Activated CD4-positive, alpha-beta T cell treated with anti-CD3 and anti-CD28 coated beads, Interleukin-2, amount 50 U/mL, for 1 hour (primary cell): ENCODE results near the gene ASAP2.
"Not testable (repeated sequence)": the region's sequence is repeated elsewhere in the genome, so short reads cannot be mapped to it uniquely, and the experiment has no call there.

Source experiments
- DNase-seq: peaks from one replicate; pipeline ENCODE4 v3.0.0-alpha.2; 2020

Gene ASAP2

DNA sequence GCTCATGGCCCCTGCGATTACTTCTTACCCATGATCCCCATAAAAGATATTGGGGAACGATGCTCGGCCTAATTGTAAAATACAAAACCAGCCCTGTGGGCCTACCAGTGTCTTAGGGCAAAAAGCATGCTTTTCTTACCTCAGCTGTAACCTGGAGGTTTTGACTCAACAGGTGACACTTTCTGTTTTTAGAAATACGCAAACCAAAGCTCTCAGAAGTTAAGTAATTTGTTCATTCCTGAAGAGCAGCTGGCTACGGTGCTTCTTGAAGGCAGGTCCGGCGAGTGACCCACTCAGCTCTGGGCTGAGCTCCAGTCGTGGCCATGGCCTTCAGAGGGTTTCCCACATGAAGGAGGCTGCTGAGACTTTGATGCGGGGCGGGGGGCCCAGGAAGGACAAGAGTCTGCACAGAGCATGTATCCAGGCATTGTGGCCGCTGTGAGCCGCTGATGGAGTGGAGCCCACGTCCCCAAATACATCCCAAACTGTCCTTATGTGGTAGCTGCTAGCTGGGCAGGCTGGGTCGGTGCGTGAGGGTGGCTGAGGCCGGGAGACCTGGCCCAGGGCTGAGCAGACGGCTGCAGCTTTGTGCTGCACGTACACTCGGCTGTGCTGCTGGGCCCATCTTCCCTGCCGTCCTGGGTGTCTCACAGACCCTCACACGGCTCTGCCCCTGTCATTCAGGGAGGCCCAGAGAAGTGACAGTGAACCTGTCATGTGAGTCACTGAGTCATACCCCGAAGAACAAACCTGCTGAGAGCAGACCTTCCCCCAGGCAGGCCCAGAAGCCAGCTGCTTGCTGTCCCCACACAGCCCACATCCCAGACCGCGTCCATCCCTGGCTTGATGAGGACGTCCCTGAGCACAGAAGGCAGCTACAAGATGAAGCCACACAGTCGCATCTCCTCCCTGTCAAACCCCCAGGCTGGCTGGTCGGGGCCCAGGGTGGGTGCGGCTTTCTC is 182.6 kb downstream of the ASAP2 start:
- no peak for DNase-seq

GRCh38 chr2:9390151-9390850 is 183.7 kb downstream of the ASAP2 start:
- DNase-seq, result no peak

- DNase-seq, result no peak
Measured at GRCh38 chr2:9390991-9391390, 184.4 kb downstream of the ASAP2 start.

DNA sequence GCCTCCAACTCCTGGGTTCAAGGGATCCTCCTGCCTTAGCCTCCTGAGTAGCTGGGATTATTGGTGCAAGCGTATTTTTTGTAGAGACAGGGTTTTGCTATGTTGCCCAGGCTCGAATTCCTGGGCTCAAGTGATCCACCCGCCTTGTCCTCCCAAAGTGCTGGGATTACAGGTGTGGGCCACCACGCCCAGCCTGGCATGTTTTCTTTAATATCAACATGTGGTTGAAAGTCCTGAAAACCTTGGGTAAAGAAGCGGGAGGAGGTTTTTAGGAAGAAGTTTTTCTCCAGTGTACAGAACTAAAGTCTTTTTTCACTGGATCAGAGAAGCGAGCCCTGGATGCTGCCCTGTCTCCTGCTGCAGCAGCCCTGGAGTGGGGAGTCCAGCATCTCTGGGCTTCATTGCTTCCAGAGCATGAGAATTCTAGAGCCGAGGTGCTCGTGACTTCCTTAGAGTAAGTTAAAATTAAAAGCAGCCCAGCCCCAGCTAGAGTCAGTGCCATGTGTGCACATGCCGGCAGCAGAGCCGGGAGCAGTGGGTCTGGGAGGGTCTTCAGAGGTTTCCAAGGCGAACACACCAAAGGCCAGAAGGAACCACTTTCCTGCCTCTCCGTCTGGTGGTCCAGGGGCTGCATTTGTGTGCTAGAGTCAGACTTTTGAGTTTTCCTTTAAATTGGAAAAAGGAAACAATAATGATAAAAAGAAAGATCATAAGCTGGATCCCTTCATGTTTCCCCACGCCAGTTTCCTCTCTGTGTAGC is 185.5 kb downstream of the ASAP2 start:
- no peak for DNase-seq

GRCh38 chr2:9392898-9393765 is 186.5 kb downstream of the ASAP2 start:
- no peak for DNase-seq

DNA sequence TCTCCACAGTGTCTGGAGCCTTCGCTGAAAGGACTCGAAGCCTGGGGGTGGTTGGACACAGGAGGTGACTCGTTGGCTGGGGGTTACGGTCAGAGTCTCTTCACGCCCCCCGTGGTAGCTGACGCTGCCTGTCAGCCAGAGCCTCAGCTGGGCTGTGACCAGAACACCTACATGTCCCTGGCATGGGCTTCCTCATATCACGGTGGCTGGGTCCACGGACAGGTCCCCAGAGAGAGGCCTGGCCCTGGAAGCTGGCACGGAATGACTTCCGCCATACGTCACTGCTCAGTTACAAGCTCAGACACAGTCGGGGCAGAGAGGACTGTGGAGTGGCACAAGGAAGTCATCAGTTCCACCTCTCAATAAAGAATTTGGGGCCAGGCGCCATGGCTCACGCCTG is 188.2 kb downstream of the ASAP2 start:
- no peak for DNase-seq

- no peak for DNase-seq
Measured at GRCh38 chr2:9397201-9397600, 190.6 kb downstream of the ASAP2 start.

DNA sequence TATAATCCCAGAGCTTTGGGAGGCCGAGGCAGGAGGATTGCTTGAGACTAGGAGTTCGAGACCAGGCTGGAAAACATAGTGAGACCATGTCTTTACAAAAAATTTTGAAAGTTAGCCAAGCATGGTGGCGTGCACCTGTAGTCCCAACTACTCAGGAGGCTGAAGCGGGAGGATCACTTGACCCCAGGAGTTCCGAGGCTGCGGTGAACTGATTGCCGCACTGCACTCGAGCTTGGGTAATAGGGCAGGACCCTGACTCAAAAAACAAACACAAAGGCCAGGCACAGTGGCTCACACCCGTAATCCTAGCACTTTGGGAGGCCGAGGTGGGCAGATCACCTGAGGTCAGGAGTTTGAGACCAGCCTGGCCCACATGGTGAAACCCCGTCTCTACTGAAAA is 191.6 kb downstream of the ASAP2 start:
- not testable (repeated sequence) for DNase-seq

DNA sequence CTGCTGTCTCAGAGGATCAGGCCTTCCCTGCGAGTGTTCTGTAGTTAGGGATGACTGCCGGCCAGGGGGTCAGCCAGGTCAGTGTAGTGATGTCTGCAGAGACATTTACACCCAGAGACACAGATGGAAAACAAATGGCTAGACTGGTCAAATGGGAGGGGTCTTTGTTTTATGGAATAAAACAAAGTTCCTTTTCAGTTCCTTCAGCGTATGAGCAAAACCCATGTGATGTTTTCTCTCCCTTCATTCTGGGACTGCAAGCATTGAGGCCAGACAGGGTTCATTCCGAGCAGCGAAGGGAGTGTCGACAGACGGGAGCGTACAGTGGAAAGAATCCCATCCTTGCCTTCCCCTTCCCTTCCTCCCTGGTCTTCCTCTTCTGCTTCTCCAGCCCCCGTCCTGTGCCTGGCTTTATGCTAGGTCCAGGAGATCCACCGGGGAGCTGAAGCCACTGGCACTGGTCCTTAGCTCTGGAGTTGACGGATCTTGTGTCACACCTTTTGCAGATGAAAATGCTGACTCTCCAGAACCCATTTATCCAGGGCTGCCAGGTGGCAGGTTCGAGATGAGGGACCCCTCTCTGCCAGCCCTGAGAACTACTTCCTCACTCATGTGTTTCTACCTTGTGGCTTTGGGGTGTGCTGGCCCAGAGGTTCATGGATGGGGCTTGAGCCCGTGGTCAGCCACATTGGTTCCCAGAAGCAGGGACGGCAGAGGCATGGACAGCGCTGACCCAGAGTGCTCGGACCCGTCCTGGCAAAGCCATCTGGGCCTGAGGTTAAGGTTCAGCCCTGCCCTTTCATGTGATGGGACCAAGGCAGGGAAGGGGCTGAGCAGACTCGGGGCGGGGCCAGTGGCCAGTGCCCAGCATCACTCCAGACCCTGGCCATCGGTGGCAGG is 192.5 kb downstream of the ASAP2 start:
- no peak for DNase-seq

- DNase-seq, result no peak
Measured at GRCh38 chr2:9400268-9401058, 193.9 kb downstream of the ASAP2 start.

- DNase-seq, result no peak
Measured at GRCh38 chr2:9401059-9401547, 194.5 kb downstream of the ASAP2 start.

- no peak for DNase-seq
Measured at GRCh38 chr2:9401646-9402371, 195.2 kb downstream of the ASAP2 start.

- DNase-seq, result no peak
Measured at GRCh38 chr2:9403924-9404323, 197.3 kb downstream of the ASAP2 start.

- DNase-seq, result no peak
Measured at GRCh38 chr2:9404451-9404850, 197.8 kb downstream of the ASAP2 start.

- no peak for DNase-seq
Measured at GRCh38 chr2:9405636-9406035, 199.0 kb downstream of the ASAP2 start.

GRCh38 chr2:9406529-9407362 is 200.1 kb downstream of the ASAP2 start:
- DNase-seq, result no peak

DNA sequence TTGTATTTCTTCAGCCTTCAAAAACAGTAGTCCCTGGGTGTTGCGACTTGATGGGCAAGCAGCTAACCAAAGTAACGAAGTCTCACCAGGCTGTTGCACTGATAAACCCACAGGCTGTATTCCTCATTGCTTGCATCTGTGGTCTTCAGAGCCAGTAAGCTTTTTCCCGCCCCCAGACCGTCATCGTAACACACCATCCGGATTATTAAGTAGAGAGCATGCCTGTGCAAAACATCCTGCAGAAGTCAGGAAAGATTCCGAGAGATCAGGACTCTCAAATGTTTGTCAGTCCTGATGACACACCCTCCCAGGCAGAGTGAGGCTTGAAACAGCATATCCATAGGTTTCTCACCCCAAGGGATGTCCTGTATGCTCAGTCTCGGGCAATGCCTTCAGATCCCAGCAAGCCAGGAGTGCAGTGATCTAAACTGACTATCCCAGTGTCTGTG is 200.8 kb downstream of the ASAP2 start:
- DNase-seq, result no peak

GRCh38 chr2:9408641-9409151 is 202.1 kb downstream of the ASAP2 start:
- DNase-seq, result no peak
